Measurements from ENCODE around the gene SBNO2.

GRCh38 chr19:1088416-1089010, 85.6 kb downstream of the SBNO2 start:
- TF ChIP-seq CTCF (IDR thresholded peaks at IDR 0.05) = no peak
- TF ChIP-seq POLR2A (IDR thresholded peaks at IDR 0.05) = no peak

Data from gastroesophageal sphincter (tissue), 3 donors.